GM12873 (cell line): ENCODE results near the gene KRTAP4-9.
"Not testable (repeated sequence)": the region's sequence is repeated elsewhere in the genome, so short reads cannot be mapped to it uniquely, and the experiment has no call there.

Experiments
- TF ChIP-seq, protein P1 (sequence below): IDR thresholded peaks from 2 replicates; pipeline ENCODE4 v1.5.1; 2012; ENCODE audit warnings: low read depth, mild to moderate bottlenecking, moderate library complexity, low read length, control low read depth; ENCODE audit not compliant: insufficient read depth; ENCODE audit errors: missing control alignments

The KRTAP4-9 gene

DNA sequence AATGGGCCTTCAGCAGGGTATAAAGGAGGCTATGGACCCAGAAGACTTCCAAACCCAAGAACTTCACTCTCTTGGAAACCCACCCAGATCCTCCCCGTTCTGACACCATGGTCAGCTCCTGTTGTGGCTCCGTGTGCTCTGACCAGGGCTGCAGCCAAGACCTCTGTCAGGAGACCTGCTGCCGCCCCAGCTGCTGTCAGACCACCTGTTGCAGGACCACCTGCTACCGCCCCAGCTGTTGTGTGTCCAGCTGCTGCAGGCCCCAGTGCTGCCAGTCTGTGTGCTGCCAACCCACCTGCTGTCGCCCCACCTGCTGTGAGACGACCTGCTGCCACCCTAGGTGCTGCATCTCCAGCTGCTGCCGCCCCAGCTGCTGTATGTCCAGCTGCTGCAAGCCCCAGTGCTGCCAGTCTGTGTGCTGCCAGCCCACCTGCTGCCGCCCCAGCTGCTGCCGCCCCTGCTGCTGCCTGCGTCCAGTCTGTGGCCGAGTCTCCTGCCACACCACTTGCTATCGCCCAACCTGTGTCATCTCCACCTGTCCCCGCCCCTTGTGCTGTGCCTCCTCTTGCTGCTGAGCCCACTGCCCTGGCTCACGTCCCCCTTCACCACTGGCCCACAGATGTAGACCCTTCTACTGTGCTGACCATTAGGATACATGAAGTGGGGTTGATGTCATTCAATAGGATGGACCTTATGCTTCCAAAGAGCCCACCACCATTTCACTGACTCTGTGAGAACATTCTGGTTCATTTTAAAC lies 20.9 kb upstream of the KRTAP4-9 start, which contains the start of gene KRTAP4-7:
TSS of gene KRTAP4-7 (plus strand) at position 51 of the 757 bp plus-strand sequence. CDS start at position 108, 57 bp downstream.
- TF ChIP-seq, protein P1, sequence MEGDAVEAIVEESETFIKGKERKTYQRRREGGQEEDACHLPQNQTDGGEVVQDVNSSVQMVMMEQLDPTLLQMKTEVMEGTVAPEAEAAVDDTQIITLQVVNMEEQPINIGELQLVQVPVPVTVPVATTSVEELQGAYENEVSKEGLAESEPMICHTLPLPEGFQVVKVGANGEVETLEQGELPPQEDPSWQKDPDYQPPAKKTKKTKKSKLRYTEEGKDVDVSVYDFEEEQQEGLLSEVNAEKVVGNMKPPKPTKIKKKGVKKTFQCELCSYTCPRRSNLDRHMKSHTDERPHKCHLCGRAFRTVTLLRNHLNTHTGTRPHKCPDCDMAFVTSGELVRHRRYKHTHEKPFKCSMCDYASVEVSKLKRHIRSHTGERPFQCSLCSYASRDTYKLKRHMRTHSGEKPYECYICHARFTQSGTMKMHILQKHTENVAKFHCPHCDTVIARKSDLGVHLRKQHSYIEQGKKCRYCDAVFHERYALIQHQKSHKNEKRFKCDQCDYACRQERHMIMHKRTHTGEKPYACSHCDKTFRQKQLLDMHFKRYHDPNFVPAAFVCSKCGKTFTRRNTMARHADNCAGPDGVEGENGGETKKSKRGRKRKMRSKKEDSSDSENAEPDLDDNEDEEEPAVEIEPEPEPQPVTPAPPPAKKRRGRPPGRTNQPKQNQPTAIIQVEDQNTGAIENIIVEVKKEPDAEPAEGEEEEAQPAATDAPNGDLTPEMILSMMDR = not testable (repeated sequence)

DNA sequence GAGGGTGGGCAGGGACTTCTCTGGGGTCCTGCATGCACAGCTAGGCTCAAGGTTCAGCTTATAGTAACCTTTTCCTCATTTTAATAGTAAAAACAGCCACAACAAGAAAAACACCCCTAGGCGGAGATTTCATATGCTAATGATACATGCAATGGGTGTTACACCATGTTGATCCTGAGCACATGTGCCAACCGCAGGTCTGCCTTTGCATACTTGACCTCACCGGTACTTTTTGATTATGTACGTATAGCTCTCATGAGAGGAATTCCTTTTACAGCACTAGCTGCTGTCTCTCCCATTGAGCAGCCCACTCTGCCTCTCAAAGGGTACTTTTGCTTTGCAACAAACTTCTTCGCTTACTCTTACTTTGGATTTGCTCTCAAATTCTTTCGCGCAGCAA lies 9.1 kb upstream of the KRTAP4-9 start:
- TF ChIP-seq, protein P1 = no peak

DNA sequence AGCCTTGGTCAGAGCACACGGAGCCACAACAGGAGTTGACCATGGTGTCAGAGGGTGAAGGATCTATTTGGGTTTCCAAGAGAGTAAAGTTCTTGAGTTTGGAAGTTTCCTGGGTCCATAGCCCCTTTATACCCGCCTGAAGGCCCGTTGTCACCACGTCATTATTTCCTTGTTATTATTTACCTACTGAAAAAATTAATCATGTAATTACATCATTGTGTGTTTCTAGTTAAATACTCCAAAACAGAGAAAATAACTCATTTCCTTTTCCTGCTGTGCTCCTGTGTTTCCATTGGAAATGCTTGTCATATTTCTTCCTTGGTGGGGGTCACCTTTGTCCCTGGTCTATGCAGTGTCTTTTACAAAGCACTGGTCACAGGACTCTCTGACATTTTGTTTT lies 7.1 kb upstream of the KRTAP4-9 start, which contains the start of gene KRTAP4-8:
TSS of gene KRTAP4-8 (minus strand) at position 101 of the 400 bp plus-strand sequence. CDS start at position 43, 58 bp downstream.
- TF ChIP-seq, protein P1 = no peak

DNA sequence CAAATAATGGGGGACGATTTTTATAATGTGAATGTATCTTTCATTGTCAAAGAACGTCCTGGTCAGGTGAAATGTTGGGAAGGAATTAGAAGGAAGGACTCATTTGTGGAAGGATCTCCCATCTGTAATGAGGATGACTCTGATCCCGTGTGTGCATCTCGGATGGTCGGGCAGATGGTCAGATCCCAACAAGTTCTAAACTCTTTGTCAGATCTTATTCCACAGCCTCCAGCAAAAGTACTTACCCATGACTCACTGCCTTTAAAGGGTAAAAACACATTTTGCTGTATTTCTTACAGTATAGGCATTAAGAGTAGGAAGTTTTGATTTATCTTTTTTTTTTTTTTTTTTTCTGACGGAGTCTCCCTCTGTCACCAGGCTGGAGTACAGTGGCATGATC lies 6.7 kb upstream of the KRTAP4-9 start:
- TF ChIP-seq, protein P1 = no peak

DNA sequence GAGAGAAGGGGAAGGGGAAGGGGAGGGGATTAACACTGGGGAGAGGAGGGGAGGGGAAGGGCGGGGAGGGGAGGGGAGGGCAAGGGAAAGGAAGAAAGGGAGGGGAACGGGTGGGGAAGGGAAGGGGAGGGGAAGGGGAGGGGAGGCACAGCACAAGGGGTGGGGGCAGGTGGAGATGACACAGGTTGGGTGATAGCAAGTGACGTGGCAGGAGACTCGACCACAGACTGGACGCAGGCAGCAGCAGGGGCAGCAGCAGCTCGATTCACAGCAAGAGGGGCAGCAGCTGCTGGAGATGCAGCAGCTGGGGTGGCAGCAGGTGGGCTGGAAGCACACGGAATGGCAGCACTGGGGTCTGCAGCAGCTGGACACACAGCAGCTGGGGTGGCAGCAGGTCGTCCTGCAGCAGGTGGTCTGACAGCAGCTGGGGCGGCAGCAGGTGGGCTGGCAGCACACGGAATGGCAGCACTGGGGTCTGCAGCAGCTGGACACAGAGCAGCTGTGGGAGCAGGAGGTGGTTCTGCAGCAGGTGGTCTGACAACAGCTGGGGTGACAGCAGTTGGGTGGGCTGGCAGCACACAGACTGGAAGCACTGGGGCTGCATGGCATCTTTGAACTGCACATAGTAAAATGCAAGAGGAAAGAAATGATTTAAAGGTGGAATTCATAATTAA lies 3.5 kb upstream of the KRTAP4-9 start, which contains the start of gene KRTAP4-16:
TSS of gene KRTAP4-16 (minus strand) at position 624 of the 674 bp plus-strand sequence. CDS start at position 624, 0 bp downstream.
- TF ChIP-seq, protein P1 = no peak

DNA sequence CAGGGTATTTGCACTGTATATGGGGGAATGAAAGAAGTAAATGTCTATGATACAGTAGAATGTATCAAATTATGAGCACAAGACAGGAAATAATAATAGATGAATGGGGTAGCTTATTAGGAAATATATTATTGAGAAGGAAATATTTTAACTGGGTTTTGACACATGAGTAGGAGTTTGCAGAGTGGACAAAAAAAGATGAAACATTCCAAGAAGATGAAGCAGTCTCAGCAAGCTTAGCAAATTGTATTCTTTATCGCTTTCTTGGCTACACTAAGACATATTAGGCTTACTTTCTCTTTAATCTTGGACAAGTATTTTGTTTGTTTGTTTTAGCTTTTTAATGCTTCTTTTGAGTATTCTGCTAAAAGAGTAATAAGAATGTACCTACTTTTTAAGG lies 1.3 kb upstream of the KRTAP4-9 start:
- TF ChIP-seq, protein P1 = no peak

DNA sequence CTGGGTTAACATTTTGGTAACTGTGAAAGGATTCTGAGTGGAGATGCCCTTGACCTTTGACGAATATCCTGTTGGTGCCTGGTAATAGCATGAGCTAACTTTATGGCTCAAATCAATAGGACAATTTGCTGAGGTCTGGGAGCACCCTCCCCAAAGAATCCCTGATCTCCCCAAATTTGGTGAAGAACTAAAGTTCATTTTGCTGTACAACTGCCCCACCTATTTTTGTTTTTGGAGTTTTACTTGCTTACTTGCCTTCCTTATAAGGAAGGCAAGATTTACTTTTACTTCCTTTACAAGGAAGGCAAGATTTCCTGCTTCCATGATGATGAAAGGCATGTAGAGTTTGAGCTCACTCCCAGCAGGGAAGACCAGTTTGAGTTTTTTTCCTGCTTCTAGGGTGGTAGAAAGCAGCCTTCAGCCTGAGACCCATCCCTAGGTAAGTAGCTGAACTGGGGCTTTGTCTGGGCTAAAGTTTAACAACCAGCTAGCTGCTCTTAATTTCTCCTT lies 2.8 kb downstream of the KRTAP4-9 start:
- TF ChIP-seq, protein P1 = no peak
